ENCODE measurements around the gene TARS3. TPM values are rescaled to one million over a fixed set of nuclear protein-coding genes. Genes with fewer than 3 reads are reported as not detected.

Gene TARS3
- total and polyA plus RNA-seq, 2 donors (not counting 3 experiments of a cell fraction or from before 2014, with no cell fraction given), result 0.91 to 8.2 TPM

DNA sequence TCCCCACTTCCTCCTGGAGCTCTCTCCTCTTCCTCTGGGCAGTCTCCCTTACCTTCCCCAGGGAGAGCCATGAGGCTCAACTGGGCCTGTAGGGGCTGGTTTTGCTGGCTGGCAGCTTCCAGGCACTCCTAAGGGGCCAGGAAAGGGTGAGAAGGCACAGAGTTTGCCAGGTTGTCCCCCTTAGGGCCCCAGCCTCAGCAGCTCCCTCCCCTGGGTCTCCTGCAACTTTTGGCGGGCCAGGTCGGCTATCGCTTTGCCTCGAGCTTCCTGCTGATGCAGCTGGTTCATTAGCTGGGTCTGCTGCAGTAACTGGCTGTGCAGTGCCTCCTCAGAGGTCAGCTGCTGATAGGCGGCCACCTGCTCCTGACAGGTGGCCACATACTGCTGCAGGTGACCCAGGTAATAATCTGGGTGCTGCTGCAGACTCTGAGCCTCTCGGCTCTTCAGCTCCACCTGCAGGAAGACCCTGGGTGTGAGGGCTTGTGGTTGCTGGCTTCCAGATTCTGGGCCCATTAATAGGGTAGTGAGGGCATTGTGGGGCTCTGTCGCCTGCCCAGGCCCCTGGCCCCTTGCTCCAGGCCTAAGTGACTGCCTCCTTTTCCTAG is 49.3 kb upstream of the TARS3 start:
- no peaks in the 10 kb centered on the region for H3K36me3 ChIP-seq (ENCODE audit: control insufficient read depth in 2 of 2, extremely low read depth in 1 of 2, insufficient read depth in 2 of 2, low read length in 2 of 2)
- ChIA-PET CTCF (no interaction called here), POLR2A (no interaction called here)
- H3K27ac ChIP-seq (ENCODE audit: insufficient read depth, low read depth, low read length), result no peak overlapping the region
- no peaks in the 10 kb centered on the region for H3K9me3 ChIP-seq (replicated peaks; ENCODE audit: control insufficient read depth, insufficient read depth, low read length)
- intact Hi-C loops (cut with micrococcal nuclease) (no loop called here), dilution Hi-C loops (cut with MboI; ENCODE audit: extremely low pct_ligation_motif_present, low sequenced_read_pairs) (no loop called here)
- no peak overlapping the region for H2AFZ ChIP-seq (ENCODE audit: low read depth, low read length)
- H3K9me1 ChIP-seq (replicated peaks; ENCODE audit: control insufficient read depth, extremely low read depth, insufficient read depth, low read length), result no peaks in the 10 kb centered on the region
- no peak for FAIRE-seq
- no peak for DNase-seq (ENCODE audit: low read depth, low spot score)
- no peaks in the 10 kb centered on the region for H3K4me1 ChIP-seq (ENCODE audit: control insufficient read depth, extremely low read depth, insufficient read depth, low read length)
- H3K27me3 ChIP-seq (ENCODE audit: control insufficient read depth in 2 of 2, insufficient read depth in 2 of 2, low read length in 2 of 2), result no peaks in the 10 kb centered on the region
- no peak overlapping the region for H3K4me2 ChIP-seq (ENCODE audit: insufficient read depth, low read length)
- BruUV-seq (replicated peaks), result no TSS peak
- no peaks in the 10 kb centered on the region for H3K79me2 ChIP-seq (ENCODE audit: control insufficient read depth, insufficient read depth, low read length)
- H3K9ac ChIP-seq (replicated peaks; ENCODE audit: extremely low read depth, insufficient read depth, low read length), result no peak overlapping the region
- no peaks in the 10 kb centered on the region for H4K20me1 ChIP-seq (replicated peaks; ENCODE audit: control insufficient read depth, extremely low read depth, insufficient read depth, low read length)
- TF ChIP-seq CTCF (IDR thresholded peaks at IDR 0.05; ENCODE audit: extremely low read depth in 1 of 2, insufficient read depth in 1 of 2, low read depth in 1 of 2, low read length in 2 of 2) (peak in 1 of 2 donors; percentile 21), POLR2AphosphoS5 (IDR thresholded peaks at IDR 0.05; ENCODE audit: insufficient read depth, low read depth, low read length) (no peak), EZH2 (IDR thresholded peaks at IDR 0.05; ENCODE audit: borderline replicate concordance, low read depth, low read length, severe bottlenecking) (no peak)
- H3K4me3 ChIP-seq (replicated peaks in 1 of 3; ENCODE audit: insufficient read depth in 1 of 3, low read depth in 1 of 3, low read length in 3 of 3), result no peak overlapping the region

GRCh38 chr15:101772921-101773320 is 48.6 kb upstream of the TARS3 start:
- Histone ChIP-seq H3K27ac (ENCODE audit: insufficient read depth, low read depth, low read length) (no peak overlapping the region), H2AFZ (ENCODE audit: low read depth, low read length) (no peak overlapping the region), H3K9me1 (replicated peaks; ENCODE audit: control insufficient read depth, extremely low read depth, insufficient read depth, low read length) (no peaks in the 10 kb centered on the region), H3K4me3 (replicated peaks in 1 of 3; ENCODE audit: insufficient read depth in 1 of 3, low read depth in 1 of 3, low read length in 3 of 3) (no peak overlapping the region), H4K20me1 (replicated peaks; ENCODE audit: control insufficient read depth, extremely low read depth, insufficient read depth, low read length) (no peaks in the 10 kb centered on the region), H3K4me2 (ENCODE audit: insufficient read depth, low read length) (no peak overlapping the region), H3K9me3 (replicated peaks; ENCODE audit: control insufficient read depth, insufficient read depth, low read length) (no peaks in the 10 kb centered on the region), H3K27me3 (ENCODE audit: control insufficient read depth in 2 of 2, insufficient read depth in 2 of 2, low read length in 2 of 2) (no peaks in the 10 kb centered on the region), H3K9ac (replicated peaks; ENCODE audit: extremely low read depth, insufficient read depth, low read length) (no peak overlapping the region), H3K36me3 (ENCODE audit: control insufficient read depth in 2 of 2, extremely low read depth in 1 of 2, insufficient read depth in 2 of 2, low read length in 2 of 2) (no peaks in the 10 kb centered on the region), H3K79me2 (ENCODE audit: control insufficient read depth, insufficient read depth, low read length) (no peaks in the 10 kb centered on the region), H3K4me1 (ENCODE audit: control insufficient read depth, extremely low read depth, insufficient read depth, low read length) (no peaks in the 10 kb centered on the region)
- TF ChIP-seq CTCF (IDR thresholded peaks at IDR 0.05; ENCODE audit: extremely low read depth in 1 of 2, insufficient read depth in 1 of 2, low read depth in 1 of 2, low read length in 2 of 2) (no peak), EZH2 (IDR thresholded peaks at IDR 0.05; ENCODE audit: borderline replicate concordance, low read depth, low read length, severe bottlenecking) (no peak), MYC (IDR thresholded peaks at IDR 0.05; ENCODE audit: low read depth, low read length) (no peak), GATA2 (IDR thresholded peaks at IDR 0.05; ENCODE audit: insufficient read depth, insufficient read length, low read depth, low read length) (no peak), POLR2AphosphoS5 (IDR thresholded peaks at IDR 0.05; ENCODE audit: insufficient read depth, low read depth, low read length) (no peak), FOS (IDR thresholded peaks at IDR 0.05; ENCODE audit: borderline replicate concordance, insufficient read depth, low read length) (no peak), JUN (IDR thresholded peaks at IDR 0.05; ENCODE audit: borderline replicate concordance, insufficient read depth, insufficient read length, low read depth) (no peak), POLR2A (IDR thresholded peaks at IDR 0.05; ENCODE audit: low read depth, low read length) (no peak)
- TF ChIP-seq, protein P1, sequence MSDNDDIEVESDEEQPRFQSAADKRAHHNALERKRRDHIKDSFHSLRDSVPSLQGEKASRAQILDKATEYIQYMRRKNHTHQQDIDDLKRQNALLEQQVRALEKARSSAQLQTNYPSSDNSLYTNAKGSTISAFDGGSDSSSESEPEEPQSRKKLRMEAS (IDR thresholded peaks at IDR 0.05; ENCODE audit: insufficient read depth, insufficient read length), result no peak
- FAIRE-seq, result no peak
- intact Hi-C loops (cut with micrococcal nuclease) (no loop called here), dilution Hi-C loops (cut with MboI; ENCODE audit: extremely low pct_ligation_motif_present, low sequenced_read_pairs) (no loop called here)
- CTCF ChIA-PET, result no interaction called here
- no TSS peak for BruUV-seq (replicated peaks)
- POLR2A ChIA-PET, result no interaction called here
- no peak for DNase-seq (ENCODE audit: low read depth, low spot score)
